ENCODE results near the gene PCA3.
A peak's percentile ranks its signal among the peaks of the same experiment; 100 is the strongest.

PCA3 gene

DNA sequence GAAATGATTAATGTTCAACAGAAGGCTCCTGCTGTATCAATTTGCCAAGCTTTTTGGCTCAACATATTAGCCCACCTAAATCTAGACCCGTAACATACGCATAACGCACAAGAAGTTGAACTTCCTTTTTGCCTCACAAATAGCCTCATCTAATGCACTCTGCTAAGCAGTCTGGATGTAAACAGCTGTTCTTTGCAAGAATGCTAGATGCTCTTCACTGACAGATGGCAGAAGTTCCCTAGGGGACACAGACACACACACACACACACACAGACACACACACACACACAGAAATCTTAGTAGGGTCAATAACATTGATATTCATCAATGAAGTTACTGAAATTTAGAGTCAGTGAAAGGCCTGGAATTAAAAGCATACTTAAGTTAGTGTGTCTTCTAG, 13.2 kb upstream of the PCA3 start:
- DNase-seq (ENCODE audit: extremely low read depth, low read depth), result no peak
- TF ChIP-seq, protein P1, sequence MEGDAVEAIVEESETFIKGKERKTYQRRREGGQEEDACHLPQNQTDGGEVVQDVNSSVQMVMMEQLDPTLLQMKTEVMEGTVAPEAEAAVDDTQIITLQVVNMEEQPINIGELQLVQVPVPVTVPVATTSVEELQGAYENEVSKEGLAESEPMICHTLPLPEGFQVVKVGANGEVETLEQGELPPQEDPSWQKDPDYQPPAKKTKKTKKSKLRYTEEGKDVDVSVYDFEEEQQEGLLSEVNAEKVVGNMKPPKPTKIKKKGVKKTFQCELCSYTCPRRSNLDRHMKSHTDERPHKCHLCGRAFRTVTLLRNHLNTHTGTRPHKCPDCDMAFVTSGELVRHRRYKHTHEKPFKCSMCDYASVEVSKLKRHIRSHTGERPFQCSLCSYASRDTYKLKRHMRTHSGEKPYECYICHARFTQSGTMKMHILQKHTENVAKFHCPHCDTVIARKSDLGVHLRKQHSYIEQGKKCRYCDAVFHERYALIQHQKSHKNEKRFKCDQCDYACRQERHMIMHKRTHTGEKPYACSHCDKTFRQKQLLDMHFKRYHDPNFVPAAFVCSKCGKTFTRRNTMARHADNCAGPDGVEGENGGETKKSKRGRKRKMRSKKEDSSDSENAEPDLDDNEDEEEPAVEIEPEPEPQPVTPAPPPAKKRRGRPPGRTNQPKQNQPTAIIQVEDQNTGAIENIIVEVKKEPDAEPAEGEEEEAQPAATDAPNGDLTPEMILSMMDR (IDR thresholded peaks at IDR 0.05; ENCODE audit: low read depth, low read length, missing control alignments), result no peak
- no peak overlapping the region for H3K4me3 ChIP-seq (replicated peaks; ENCODE audit: low read depth, low read length)

DNA sequence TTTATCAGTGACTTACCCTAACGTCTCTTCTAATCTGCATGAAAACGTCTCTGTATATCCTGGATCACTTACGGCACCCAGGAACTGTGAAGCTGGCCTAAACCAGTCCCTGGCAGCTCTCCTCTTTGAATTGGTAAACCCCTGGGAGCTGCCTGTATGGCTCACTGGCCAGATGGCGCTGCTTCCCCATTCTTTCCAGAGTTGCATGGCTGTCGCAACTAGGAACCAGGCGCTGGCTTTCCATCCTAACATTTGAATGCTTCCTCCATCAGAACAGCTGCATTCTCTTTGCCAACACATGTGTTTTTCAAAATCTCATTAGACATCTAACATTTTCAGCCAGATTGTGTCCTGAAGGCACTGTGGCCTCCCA, 8.0 kb upstream of the PCA3 start:
- no peak overlapping the region for H3K4me3 ChIP-seq (replicated peaks; ENCODE audit: low read depth, low read length)
- TF ChIP-seq, protein P1 (IDR thresholded peaks at IDR 0.05; ENCODE audit: low read depth, low read length, missing control alignments), result peak; percentile 40
- peak; percentile 22 for DNase-seq (ENCODE audit: extremely low read depth, low read depth)

DNA sequence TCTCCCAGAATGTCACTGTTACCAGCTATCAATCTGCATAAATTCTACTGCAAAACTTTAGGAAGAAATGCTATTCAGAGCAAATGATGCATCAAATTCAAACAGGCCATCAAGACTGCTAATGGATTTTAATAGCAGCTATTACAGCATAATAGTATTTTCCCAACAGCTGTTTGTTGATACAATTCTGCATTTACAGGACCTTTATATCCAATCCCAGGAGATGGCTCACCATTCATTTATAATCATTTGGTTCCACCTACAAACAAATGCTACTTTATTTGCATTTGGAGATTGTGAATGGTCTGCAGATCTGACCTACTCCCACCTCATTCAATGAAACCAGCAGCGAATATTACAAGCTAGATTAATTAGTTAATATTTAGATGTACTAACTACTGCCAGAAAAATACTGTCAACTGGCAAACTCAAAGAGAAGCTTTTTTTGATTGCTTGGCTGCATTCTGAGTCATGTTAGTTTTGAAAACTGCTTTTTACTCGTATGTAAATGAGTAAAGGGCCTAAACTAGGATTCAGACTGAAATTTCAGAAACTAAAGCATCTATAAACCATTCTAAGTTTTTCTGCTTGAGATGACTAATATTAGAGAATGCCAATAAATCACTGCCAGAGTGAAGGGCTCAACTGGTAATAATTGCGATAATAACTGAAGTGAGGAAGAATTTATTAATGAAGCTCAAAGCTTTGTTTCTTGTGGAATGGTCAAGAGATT, 7.1 kb upstream of the PCA3 start:
- TF ChIP-seq, protein P1 (IDR thresholded peaks at IDR 0.05; ENCODE audit: low read depth, low read length, missing control alignments), result no peak
- no peak overlapping the region for H3K4me3 ChIP-seq (replicated peaks; ENCODE audit: low read depth, low read length)
- no peak for DNase-seq (ENCODE audit: extremely low read depth, low read depth)

DNA sequence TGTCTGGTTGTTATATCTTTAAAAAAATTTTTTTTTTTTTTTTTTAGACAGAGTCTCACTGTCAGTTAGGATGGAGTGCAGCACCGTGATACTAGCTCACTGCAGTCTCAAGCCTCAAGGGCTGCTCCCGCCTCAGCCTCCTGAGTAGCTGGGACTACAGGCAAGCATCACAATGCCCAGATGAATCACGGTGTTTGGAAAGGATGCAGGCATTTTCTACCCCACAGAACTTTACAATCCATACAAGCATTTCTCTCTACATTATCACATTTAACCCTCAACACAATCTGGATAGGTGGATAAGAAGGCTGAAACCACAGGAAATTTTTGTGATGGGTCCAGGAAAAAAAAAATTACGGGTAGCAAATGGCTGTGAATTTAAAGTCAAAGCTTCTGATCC, 5.8 kb upstream of the PCA3 start:
- DNase-seq (ENCODE audit: extremely low read depth, low read depth), result no peak
- TF ChIP-seq, protein P1 (IDR thresholded peaks at IDR 0.05; ENCODE audit: low read depth, low read length, missing control alignments), result no peak
- no peak overlapping the region for H3K4me3 ChIP-seq (replicated peaks; ENCODE audit: low read depth, low read length)

DNA sequence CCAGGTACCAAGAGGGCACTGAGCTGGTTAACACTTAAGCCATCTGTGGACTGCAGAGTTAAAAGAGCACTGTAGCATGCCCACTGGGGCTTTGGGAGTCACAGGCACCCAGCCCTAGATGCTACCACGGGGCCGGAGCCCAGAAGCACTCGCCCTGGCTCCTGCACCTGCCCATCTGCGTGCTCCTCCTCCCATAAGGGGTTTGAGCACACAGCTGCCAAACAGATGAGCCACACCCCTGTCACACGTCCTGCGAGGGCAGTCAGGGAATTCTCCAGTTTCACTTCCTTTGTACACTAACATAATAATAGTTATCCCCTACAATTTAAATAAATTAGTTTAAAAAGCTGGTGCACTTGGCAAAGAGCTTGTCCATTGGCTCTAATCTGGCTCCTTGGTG, 4.5 kb upstream of the PCA3 start:
- no peak for DNase-seq (ENCODE audit: extremely low read depth, low read depth)
- TF ChIP-seq, protein P1 (IDR thresholded peaks at IDR 0.05; ENCODE audit: low read depth, low read length, missing control alignments), result no peak
- no peak overlapping the region for H3K4me3 ChIP-seq (replicated peaks; ENCODE audit: low read depth, low read length)

DNA sequence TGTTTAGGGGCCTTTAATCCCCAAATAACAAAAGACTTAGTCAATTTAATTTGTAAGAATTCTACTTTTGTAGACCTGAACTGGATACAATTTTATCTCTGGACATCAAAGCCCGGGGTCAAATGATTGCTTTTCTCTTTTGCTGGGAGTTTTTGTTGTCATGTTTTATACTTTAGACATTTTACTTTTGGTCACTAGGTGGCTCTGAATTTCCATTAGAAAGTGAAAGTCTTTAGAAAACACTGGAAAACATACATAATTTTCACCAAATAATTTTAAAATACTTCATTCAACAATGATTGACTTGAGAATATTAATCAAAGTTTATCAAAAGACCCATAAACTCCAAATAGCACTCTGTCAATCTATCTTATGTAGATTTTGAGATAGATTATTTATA, 2.8 kb upstream of the PCA3 start:
- no peak for DNase-seq (ENCODE audit: extremely low read depth, low read depth)
- H3K4me3 ChIP-seq (replicated peaks; ENCODE audit: low read depth, low read length), result no peak overlapping the region
- TF ChIP-seq, protein P1 (IDR thresholded peaks at IDR 0.05; ENCODE audit: low read depth, low read length, missing control alignments), result peak; percentile 15

DNA sequence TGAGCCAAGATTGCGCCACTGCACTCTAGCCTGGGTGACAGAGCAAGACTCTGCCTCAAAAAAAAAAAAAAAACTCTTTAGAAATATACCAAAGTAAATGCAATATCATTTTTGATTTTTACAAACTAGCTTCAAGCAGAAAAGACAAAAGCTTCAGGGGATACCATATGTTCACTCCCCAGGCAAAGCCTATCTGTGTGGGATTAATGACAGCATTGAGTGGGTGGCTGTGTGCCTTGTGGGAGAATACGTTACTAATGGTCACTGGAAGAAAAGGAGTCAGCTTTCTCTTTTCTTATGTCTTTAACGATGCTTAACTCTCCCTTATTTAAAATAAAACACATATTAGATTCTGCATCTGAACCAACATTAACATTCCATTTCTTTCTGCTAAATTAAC, 1.9 kb downstream of the PCA3 start:
- H3K4me3 ChIP-seq (replicated peaks; ENCODE audit: low read depth, low read length), result no peak overlapping the region
- no peak for DNase-seq (ENCODE audit: extremely low read depth, low read depth)
- TF ChIP-seq, protein P1 (IDR thresholded peaks at IDR 0.05; ENCODE audit: low read depth, low read length, missing control alignments), result no peak

Data from HFF-Myc (cell line).